Endothelial cell of umbilical vein (primary cell): ENCODE measurements around the gene CD300LF. TPM values are rescaled to one million over a fixed set of nuclear protein-coding genes. Genes with fewer than 3 reads are reported as not detected.

Source experiments
- BruUV-seq: library from RNA; stranded (reverse); fragments of 400-500 nt; replicated peaks from 2 replicates; lab custom pipeline; 2021; lab: Mats Ljungman, UMichigan
- CTCF ChIA-PET: fragments of 300-600, 350-600 bp; sonication (Branson Sonifier 250); formaldehyde crosslinking; loops from one replicate; lab custom pipeline; 2021; ENCODE audit warnings: antibody characterized with exemption, inconsistent platforms; lab: Charles Lee
- POLR2A ChIA-PET: fragments of 300-600, 350-600 bp; sonication (Branson Sonifier 250); formaldehyde crosslinking; loops from one replicate; lab custom pipeline; 2021; ENCODE audit warnings: antibody characterized with exemption, inconsistent platforms; lab: Charles Lee
- DNase-seq: peaks from one replicate; pipeline ENCODE4 v3.0.0-alpha.2; 2011; ENCODE audit warnings: low read depth, low spot score
- FAIRE-seq: peaks from 2 replicates; lab custom pipeline; 2011; peaks lifted over from hg19 to GRCh38; lab: Jason Lieb, UNC
- H2AFZ ChIP-seq: 2 replicates; pipeline ENCODE4 v1.6.0; 2012; ENCODE audit warnings: low read depth, low read length, control low read depth, inconsistent platforms
- H3K27ac ChIP-seq: 2 replicates; pipeline ENCODE4 v1.5.1; 2011; ENCODE audit warnings: low read depth, mild to moderate bottlenecking, control low read depth, low read length, moderate library complexity; ENCODE audit not compliant: insufficient read depth
- H3K27me3 ChIP-seq, 2 experiments: 2 replicates each; pipeline versions ENCODE4 v1.6.0 to v1.6.1; 2011; ENCODE audit warnings: low read length in 2 of 2, mixed read lengths in 1 of 2; ENCODE audit not compliant: control insufficient read depth in 2 of 2, insufficient read depth in 2 of 2
- H3K36me3 ChIP-seq, 2 experiments: 2 replicates in 1 of 2; 3 replicates in 1 of 2; pipeline ENCODE4 v1.5.1; 2011; ENCODE audit warnings: low read length in 2 of 2, mild to moderate bottlenecking in 1 of 2, moderate library complexity in 1 of 2; ENCODE audit not compliant: control insufficient read depth in 2 of 2, insufficient read depth in 2 of 2; ENCODE audit errors: extremely low read depth in 1 of 2
- H3K4me1 ChIP-seq: 3 replicates; pipeline ENCODE4 v1.5.1; 2011; ENCODE audit warnings: mild to moderate bottlenecking, low read length; ENCODE audit not compliant: control insufficient read depth, insufficient read depth; ENCODE audit errors: extremely low read depth
- H3K4me2 ChIP-seq: 2 replicates; pipeline ENCODE4 v1.6.1; 2011; ENCODE audit warnings: low read length, control low read depth, mixed read lengths; ENCODE audit not compliant: insufficient read depth
- H3K4me3 ChIP-seq, 3 experiments: fragments of 200-600 bp in 1 of 3; sonication (generic), shearing (Covaris generic) in 1 of 3; replicated peaks in 1 of 3; 2 replicates each; pipeline ENCODE4 v1.5.1; 2011 to 2016; ENCODE audit warnings: control low read depth in 3 of 3, low read length in 3 of 3, mild to moderate bottlenecking in 2 of 3, inconsistent platforms in 1 of 3, low read depth in 1 of 3, moderate library complexity in 1 of 3; ENCODE audit not compliant: insufficient read depth in 1 of 3
- H3K79me2 ChIP-seq: 2 replicates; pipeline ENCODE4 v1.6.0; 2012; ENCODE audit warnings: low read length, inconsistent platforms; ENCODE audit not compliant: control insufficient read depth, insufficient read depth
- H3K9ac ChIP-seq: replicated peaks from 2 replicates; pipeline ENCODE3; 2011; ENCODE audit warnings: low read length, control low read depth; ENCODE audit not compliant: insufficient read depth; ENCODE audit errors: extremely low read depth
- H3K9me1 ChIP-seq: replicated peaks from 3 replicates; pipeline ENCODE4 v1.6.0; 2011; ENCODE audit warnings: mild to moderate bottlenecking, low read length; ENCODE audit not compliant: control insufficient read depth, insufficient read depth; ENCODE audit errors: extremely low read depth
- H3K9me3 ChIP-seq: replicated peaks from 2 replicates; pipeline ENCODE4 v1.5.1; 2012; ENCODE audit warnings: low read length, inconsistent platforms; ENCODE audit not compliant: control insufficient read depth, insufficient read depth
- H4K20me1 ChIP-seq: replicated peaks from 2 replicates; pipeline ENCODE3; 2011; ENCODE audit warnings: mild to moderate bottlenecking, low read length; ENCODE audit not compliant: control insufficient read depth, insufficient read depth; ENCODE audit errors: extremely low read depth
- CTCF ChIP-seq, 2 donors: IDR thresholded peaks; 1 replicate in 1 of 2; 2 replicates in 1 of 2; pipeline ENCODE4 v1.5.1; 2011; ENCODE audit warnings: low read length in 2 of 2, mild to moderate bottlenecking in 2 of 2, moderate library complexity in 2 of 2, control low read depth in 1 of 2, inconsistent platforms in 1 of 2, low read depth in 1 of 2; ENCODE audit not compliant: insufficient read depth in 1 of 2; ENCODE audit errors: extremely low read depth in 1 of 2
- EZH2 ChIP-seq: IDR thresholded peaks from 2 replicates; pipeline ENCODE4 v1.6.1; 2012; ENCODE audit warnings: borderline replicate concordance, low read depth, mild to moderate bottlenecking, moderate library complexity, low read length, inconsistent platforms; ENCODE audit not compliant: severe bottlenecking
- FOS ChIP-seq: IDR thresholded peaks from 2 replicates; pipeline ENCODE4 v1.6.1; 2011; ENCODE audit warnings: mild to moderate bottlenecking, low read length, moderate library complexity, borderline replicate concordance; ENCODE audit not compliant: insufficient read depth
- GATA2 ChIP-seq: IDR thresholded peaks from 2 replicates; pipeline ENCODE4 v1.7.0; 2011; ENCODE audit warnings: low read depth, mild to moderate bottlenecking, moderate library complexity, mixed read lengths, low read length; ENCODE audit not compliant: insufficient read length, insufficient read depth
- JUN ChIP-seq: IDR thresholded peaks from 2 replicates; pipeline ENCODE4 v1.6.1; 2011; ENCODE audit warnings: borderline replicate concordance, low read depth; ENCODE audit not compliant: insufficient read length, insufficient read depth
- MAX ChIP-seq: IDR thresholded peaks from 2 replicates; pipeline ENCODE4 v1.6.1; 2011; ENCODE audit not compliant: insufficient read depth, insufficient read length
- MYC ChIP-seq: IDR thresholded peaks from one replicate; pipeline ENCODE4 v1.6.1; 2011; ENCODE audit warnings: mild to moderate bottlenecking, low read depth, low read length
- POLR2A ChIP-seq: IDR thresholded peaks from 2 replicates; pipeline ENCODE4 v1.6.1; 2012; ENCODE audit warnings: low read depth, mild to moderate bottlenecking, control low read depth, low read length
- POLR2AphosphoS5 ChIP-seq: IDR thresholded peaks from 2 replicates; pipeline ENCODE4 v1.6.1; 2012; ENCODE audit warnings: low read depth, mild to moderate bottlenecking, control low read depth, low read length, moderate library complexity; ENCODE audit not compliant: insufficient read depth
- dilution Hi-C: fragments of 300-500 bp; cut with MboI; formaldehyde crosslinking; loops from one replicate; pipeline ENCODE4 v1.15.0; 2019; ENCODE audit warnings: low sequenced_read_pairs; ENCODE audit not compliant: extremely low pct_ligation_motif_present
- intact Hi-C: fragments of 100-400 bp; cut with micrococcal nuclease; formaldehyde crosslinking; loops from one replicate; pipeline ENCODE4 v1.10.0; 2022
- polyA plus RNA-seq, 4 experiments: library from polyadenylated mRNA; depleted of rRNA in 3 of 4; stranded (reverse) in 3 of 4; unstranded in 1 of 4; fragments of >200 nt; gene quantifications; 2 replicates each; pipeline versions ENCODE4 v1.2.1 to v1.2.3, GENCODE V29; 2011 to 2012; ENCODE audit warnings: missing spikeins in 1 of 4
- total RNA-seq: library from RNA; stranded (reverse); gene quantifications from 2 replicates; pipeline ENCODE4 v1.2.3, GENCODE V29; 2021

CD300LF gene
- total and polyA plus RNA-seq, 2 donors (not counting 3 experiments of a cell fraction or from before 2014, with no cell fraction given) = not detected

- peaks cover 8% of the 10 kb centered on the region for H3K4me1 ChIP-seq
- no peak overlapping the region for H3K4me3 ChIP-seq
- ChIA-PET CTCF (interaction anchor here (1.1 to 2.5 kb wide), 2 partner anchors 86 to 215 kb away, joined by 3 to 15 read pairs; no protein-coding TSS in a partner anchor), POLR2A (no interaction called here)
- H3K79me2 ChIP-seq = no peaks in the 10 kb centered on the region
- no peak overlapping the region for H3K4me2 ChIP-seq
- no peaks in the 10 kb centered on the region for H3K9me1 ChIP-seq
- no peak overlapping the region for H3K27ac ChIP-seq
- no peaks in the 10 kb centered on the region for H3K9me3 ChIP-seq
- no peak for DNase-seq
- no peak overlapping the region for H2AFZ ChIP-seq
- intact Hi-C loops (loop anchor here (5.0 to 10.0 kb wide), 2 partner anchors 49 to 1428 kb away; partner anchors contain the start of gene CDC42EP4), dilution Hi-C loops (no loop called here)
- no TSS peak for BruUV-seq
- no peak for FAIRE-seq
- H3K36me3 ChIP-seq = no peaks in the 10 kb centered on the region
- H3K27me3 ChIP-seq = peaks cover 7 to 16% of the 10 kb centered on the region in 2 experiments
- no peak overlapping the region for H3K9ac ChIP-seq
- no peaks in the 10 kb centered on the region for H4K20me1 ChIP-seq
- TF ChIP-seq POLR2A (no peak), FOS (no peak), POLR2AphosphoS5 (no peak), MAX (no peak), JUN (no peak), GATA2 (no peak), MYC (no peak), CTCF (IDR thresholded peaks at IDR 0.05; ENCODE audit: extremely low read depth in 1 of 2, insufficient read depth in 1 of 2, low read depth in 1 of 2, low read length in 2 of 2) (no peak), EZH2 (no peak)
Observed at GRCh38 chr17:74742978-74743545, 30.3 kb upstream of the CD300LF start.
